K562 (cell line): ENCODE measurements around the gene NOL11. TPM values are rescaled to one million over a fixed set of nuclear protein-coding genes. Genes with fewer than 3 reads are reported as not detected.

ENCODE experiments used
- BCOR ChIP-seq: fragments of 450-650 bp; IDR thresholded peaks from 2 replicates; pipeline ENCODE4 v1.6.1; 2016
- CBFB ChIP-seq: sonication (generic); formaldehyde crosslinking; IDR thresholded peaks from 2 replicates; pipeline ENCODE4 v1.4.0; 2020; ENCODE audit warnings: mild to moderate bottlenecking, missing genetic modification reagents
- CHD1 ChIP-seq: fragments of 200-600 bp; sonication (generic); IDR thresholded peaks from one replicate; pipeline ENCODE4 v1.6.1; 2012; ENCODE audit warnings: mild to moderate bottlenecking, moderate library complexity, low read length, inconsistent platforms
- ELF1 ChIP-seq: fragments of 200-800 bp; sonication (Bioruptor generic); IDR thresholded peaks from 2 replicates; pipeline ENCODE4 v1.6.1; 2016; ENCODE audit warnings: missing genetic modification characterization, missing compliant biosample characterization
- ELF2 ChIP-seq: fragments of 250-450 bp; sonication (Bioruptor Pico); IDR thresholded peaks from 2 replicates; pipeline ENCODE4 v1.5.0; 2021; ENCODE audit warnings: mild to moderate bottlenecking
- GTF2F1 ChIP-seq: IDR thresholded peaks from 2 replicates; pipeline ENCODE4 v1.6.1; 2011; ENCODE audit warnings: low read depth, low read length, improper control_type of control experiment
- HMGN3 ChIP-seq: IDR thresholded peaks from 2 replicates; pipeline ENCODE4 v1.6.1; 2011; ENCODE audit warnings: borderline replicate concordance, low read depth, mild to moderate bottlenecking, mixed read lengths, low read length; ENCODE audit not compliant: insufficient read length; ENCODE audit errors: extremely low read depth
- KDM1A ChIP-seq, 2 experiments: fragments of 450-650 bp; IDR thresholded peaks; 2 replicates each; pipeline ENCODE4 v1.6.1; 2016; ENCODE audit warnings: mild to moderate bottlenecking in 2 of 2
- MAFF ChIP-seq: IDR thresholded peaks from 2 replicates; pipeline ENCODE4 v1.6.1; 2012; ENCODE audit warnings: low read length, improper control_type of control experiment
- POLR2AphosphoS5 ChIP-seq: IDR thresholded peaks from 2 replicates; pipeline ENCODE4 v1.6.1; 2011; ENCODE audit warnings: mild to moderate bottlenecking, low read depth, low read length, moderate library complexity; ENCODE audit not compliant: control insufficient read depth, insufficient read depth
- TBP ChIP-seq: optimal IDR thresholded peaks from 2 replicates; pipeline ENCODE3; 2011; ENCODE audit warnings: low read depth, low read length, improper control_type of control experiment
- ZFPM2 ChIP-seq: fragments of 250-450 bp; sonication (Bioruptor Pico); IDR thresholded peaks from 2 replicates; pipeline ENCODE4 v1.5.1; 2022; ENCODE audit warnings: mild to moderate bottlenecking
- ZNF263 ChIP-seq: sonication (generic); formaldehyde crosslinking; IDR thresholded peaks from 2 replicates; pipeline ENCODE4 v1.8.0; 2022; ENCODE audit warnings: mild to moderate bottlenecking, missing genetic modification reagents, borderline replicate concordance
- ZNF444 ChIP-seq: fragments of 250-450 bp; sonication (Bioruptor Pico); IDR thresholded peaks from 2 replicates; pipeline ENCODE4 v1.4.0; 2020; ENCODE audit warnings: mild to moderate bottlenecking, moderate library complexity
- ZNF764 ChIP-seq: fragments of 250-450 bp; sonication (Bioruptor Pico); IDR thresholded peaks from 2 replicates; pipeline ENCODE4 v1.4.0; 2020; ENCODE audit warnings: low read depth, mild to moderate bottlenecking, moderate library complexity
- polyA plus RNA-seq, 8 experiments: library from polyadenylated mRNA; depleted of rRNA in 4 of 8; stranded (reverse) in 5 of 8; unstranded in 3 of 8; fragments of >200 nt; fragmentation: Nextera tagmentation in 2 of 8; fragmentation: Illumina TruSeq in 1 of 8; extraction: Ambion mirVana in 2 of 8; extraction: Trizol in 1 of 8; gene quantifications; 2 replicates each; pipeline versions ENCODE4 v1.2.1 to v1.2.3, GENCODE V29; 2011 to 2014; ENCODE audit warnings: inconsistent platforms in 1 of 8, missing spikeins in 1 of 8
- total RNA-seq, 7 experiments: library from RNA; depleted of rRNA in 6 of 7; stranded (reverse); fragments of >200 nt in 6 of 7; fragmentation: Illumina TruSeq in 2 of 7; extraction: Trizol in 2 of 7; gene quantifications; 2 replicates each; pipeline versions ENCODE4 v1.2.1 to v1.2.3, GENCODE V29; 2011 to 2021; ENCODE audit warnings: low replicate concordance in 1 of 7
- TF ChIP-seq, protein P1 (sequence below): fragments of 150-350 bp; conservative IDR thresholded peaks from 2 replicates; pipeline ENCODE4 v1.6.1; 2014; ENCODE audit warnings: low read length
- TF ChIP-seq, protein P2 (sequence below): sonication (generic); formaldehyde crosslinking; IDR thresholded peaks from 2 replicates; pipeline ENCODE4 v1.8.0; 2023; ENCODE audit warnings: mild to moderate bottlenecking, missing genetic modification reagents
- TF ChIP-seq, protein P3 (sequence below): fragments of 450-650 bp; IDR thresholded peaks from 2 replicates; pipeline ENCODE4 v1.6.1; 2017; ENCODE audit warnings: antibody characterized with exemption, mild to moderate bottlenecking

The NOL11 gene
- total and polyA plus RNA-seq, 9 of the 15 experiments (the other 6 are each of a cell fraction or from before 2014, with no cell fraction given), result 61.1 to 175 (median 121) TPM

DNA sequence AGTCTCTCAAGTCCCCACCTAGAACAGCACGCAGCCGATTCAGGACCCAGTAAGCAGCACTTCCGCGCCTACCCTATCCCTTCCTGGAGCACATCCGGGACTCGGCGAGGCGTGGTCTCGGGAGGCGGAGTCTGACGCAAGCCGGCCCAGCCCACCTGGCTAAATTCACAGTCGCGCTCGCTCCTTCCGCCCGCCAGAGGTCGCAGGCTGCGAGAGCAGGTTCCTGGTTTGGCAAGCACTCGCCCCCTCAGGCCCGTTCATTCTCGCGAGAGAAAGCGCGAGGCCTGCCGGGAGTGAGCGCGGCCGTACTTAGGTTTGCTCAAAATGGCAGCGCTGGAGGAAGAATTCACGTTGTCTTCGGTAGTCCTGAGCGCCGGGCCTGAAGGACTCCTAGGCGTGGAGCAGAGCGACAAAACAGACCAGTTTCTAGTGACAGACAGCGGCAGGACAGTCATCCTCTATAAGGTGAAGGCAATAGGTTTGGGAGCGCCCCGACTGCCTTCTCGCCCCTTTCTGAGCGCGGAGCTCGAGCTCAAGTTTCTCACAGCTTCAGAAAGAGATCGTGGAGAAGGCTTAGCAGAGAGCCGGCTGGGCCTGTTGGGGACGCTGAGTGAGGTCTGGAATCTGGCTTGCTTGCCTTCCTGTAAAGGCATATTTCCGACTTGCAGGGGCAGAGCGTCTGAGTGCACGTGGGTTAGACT is at the start of gene NOL11 (continued):
- peak; percentile 96 for TF ChIP-seq POLR2AphosphoS5
- no peak for TF ChIP-seq KDM1A (IDR thresholded peaks at IDR 0.05)
- TF ChIP-seq ZFPM2 (CRISPR knock-in tag), result no peak
- peak; percentile 98 for TF ChIP-seq ELF1 (tag)
- peak; percentile 71 for TF ChIP-seq CHD1
- TF ChIP-seq, protein P1, sequence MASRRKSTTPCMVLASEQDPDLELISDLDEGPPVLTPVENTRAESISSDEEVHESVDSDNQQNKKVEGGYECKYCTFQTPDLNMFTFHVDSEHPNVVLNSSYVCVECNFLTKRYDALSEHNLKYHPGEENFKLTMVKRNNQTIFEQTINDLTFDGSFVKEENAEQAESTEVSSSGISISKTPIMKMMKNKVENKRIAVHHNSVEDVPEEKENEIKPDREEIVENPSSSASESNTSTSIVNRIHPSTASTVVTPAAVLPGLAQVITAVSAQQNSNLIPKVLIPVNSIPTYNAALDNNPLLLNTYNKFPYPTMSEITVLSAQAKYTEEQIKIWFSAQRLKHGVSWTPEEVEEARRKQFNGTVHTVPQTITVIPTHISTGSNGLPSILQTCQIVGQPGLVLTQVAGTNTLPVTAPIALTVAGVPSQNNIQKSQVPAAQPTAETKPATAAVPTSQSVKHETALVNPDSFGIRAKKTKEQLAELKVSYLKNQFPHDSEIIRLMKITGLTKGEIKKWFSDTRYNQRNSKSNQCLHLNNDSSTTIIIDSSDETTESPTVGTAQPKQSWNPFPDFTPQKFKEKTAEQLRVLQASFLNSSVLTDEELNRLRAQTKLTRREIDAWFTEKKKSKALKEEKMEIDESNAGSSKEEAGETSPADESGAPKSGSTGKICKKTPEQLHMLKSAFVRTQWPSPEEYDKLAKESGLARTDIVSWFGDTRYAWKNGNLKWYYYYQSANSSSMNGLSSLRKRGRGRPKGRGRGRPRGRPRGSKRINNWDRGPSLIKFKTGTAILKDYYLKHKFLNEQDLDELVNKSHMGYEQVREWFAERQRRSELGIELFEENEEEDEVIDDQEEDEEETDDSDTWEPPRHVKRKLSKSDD, result peak; percentile 86; the same call in 1 of the 2 replicates
- TF ChIP-seq ZNF764 (CRISPR knock-in tag), result no peak
- peak; percentile 88 for TF ChIP-seq TBP
- peak; percentile 81 for TF ChIP-seq HMGN3
- TF ChIP-seq, protein P2, sequence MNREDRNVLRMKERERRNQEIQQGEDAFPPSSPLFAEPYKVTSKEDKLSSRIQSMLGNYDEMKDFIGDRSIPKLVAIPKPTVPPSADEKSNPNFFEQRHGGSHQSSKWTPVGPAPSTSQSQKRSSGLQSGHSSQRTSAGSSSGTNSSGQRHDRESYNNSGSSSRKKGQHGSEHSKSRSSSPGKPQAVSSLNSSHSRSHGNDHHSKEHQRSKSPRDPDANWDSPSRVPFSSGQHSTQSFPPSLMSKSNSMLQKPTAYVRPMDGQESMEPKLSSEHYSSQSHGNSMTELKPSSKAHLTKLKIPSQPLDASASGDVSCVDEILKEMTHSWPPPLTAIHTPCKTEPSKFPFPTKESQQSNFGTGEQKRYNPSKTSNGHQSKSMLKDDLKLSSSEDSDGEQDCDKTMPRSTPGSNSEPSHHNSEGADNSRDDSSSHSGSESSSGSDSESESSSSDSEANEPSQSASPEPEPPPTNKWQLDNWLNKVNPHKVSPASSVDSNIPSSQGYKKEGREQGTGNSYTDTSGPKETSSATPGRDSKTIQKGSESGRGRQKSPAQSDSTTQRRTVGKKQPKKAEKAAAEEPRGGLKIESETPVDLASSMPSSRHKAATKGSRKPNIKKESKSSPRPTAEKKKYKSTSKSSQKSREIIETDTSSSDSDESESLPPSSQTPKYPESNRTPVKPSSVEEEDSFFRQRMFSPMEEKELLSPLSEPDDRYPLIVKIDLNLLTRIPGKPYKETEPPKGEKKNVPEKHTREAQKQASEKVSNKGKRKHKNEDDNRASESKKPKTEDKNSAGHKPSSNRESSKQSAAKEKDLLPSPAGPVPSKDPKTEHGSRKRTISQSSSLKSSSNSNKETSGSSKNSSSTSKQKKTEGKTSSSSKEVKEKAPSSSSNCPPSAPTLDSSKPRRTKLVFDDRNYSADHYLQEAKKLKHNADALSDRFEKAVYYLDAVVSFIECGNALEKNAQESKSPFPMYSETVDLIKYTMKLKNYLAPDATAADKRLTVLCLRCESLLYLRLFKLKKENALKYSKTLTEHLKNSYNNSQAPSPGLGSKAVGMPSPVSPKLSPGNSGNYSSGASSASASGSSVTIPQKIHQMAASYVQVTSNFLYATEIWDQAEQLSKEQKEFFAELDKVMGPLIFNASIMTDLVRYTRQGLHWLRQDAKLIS (CRISPR knock-in tag), result peak; percentile 74; the same call in 1 of the 2 replicates
- TF ChIP-seq MAFF, result peak; percentile 48; the same call in 1 of the 2 replicates
- TF ChIP-seq, protein P3, sequence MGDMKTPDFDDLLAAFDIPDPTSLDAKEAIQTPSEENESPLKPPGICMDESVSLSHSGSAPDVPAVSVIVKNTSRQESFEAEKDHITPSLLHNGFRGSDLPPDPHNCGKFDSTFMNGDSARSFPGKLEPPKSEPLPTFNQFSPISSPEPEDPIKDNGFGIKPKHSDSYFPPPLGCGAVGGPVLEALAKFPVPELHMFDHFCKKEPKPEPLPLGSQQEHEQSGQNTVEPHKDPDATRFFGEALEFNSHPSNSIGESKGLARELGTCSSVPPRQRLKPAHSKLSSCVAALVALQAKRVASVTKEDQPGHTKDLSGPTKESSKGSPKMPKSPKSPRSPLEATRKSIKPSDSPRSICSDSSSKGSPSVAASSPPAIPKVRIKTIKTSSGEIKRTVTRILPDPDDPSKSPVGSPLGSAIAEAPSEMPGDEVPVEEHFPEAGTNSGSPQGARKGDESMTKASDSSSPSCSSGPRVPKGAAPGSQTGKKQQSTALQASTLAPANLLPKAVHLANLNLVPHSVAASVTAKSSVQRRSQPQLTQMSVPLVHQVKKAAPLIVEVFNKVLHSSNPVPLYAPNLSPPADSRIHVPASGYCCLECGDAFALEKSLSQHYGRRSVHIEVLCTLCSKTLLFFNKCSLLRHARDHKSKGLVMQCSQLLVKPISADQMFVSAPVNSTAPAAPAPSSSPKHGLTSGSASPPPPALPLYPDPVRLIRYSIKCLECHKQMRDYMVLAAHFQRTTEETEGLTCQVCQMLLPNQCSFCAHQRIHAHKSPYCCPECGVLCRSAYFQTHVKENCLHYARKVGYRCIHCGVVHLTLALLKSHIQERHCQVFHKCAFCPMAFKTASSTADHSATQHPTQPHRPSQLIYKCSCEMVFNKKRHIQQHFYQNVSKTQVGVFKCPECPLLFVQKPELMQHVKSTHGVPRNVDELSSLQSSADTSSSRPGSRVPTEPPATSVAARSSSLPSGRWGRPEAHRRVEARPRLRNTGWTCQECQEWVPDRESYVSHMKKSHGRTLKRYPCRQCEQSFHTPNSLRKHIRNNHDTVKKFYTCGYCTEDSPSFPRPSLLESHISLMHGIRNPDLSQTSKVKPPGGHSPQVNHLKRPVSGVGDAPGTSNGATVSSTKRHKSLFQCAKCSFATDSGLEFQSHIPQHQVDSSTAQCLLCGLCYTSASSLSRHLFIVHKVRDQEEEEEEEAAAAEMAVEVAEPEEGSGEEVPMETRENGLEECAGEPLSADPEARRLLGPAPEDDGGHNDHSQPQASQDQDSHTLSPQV, result no peak
- no peak for TF ChIP-seq CBFB
- no peak for TF ChIP-seq ZNF444 (CRISPR knock-in tag)
- peak; percentile 94 for TF ChIP-seq ELF2 (CRISPR knock-in tag)
- peak; percentile 61; the same call in 1 of the 2 replicates for TF ChIP-seq ZNF263
- no peak for TF ChIP-seq BCOR
- TF ChIP-seq GTF2F1, result peak; percentile 75; the same call in 1 of the 2 replicates
